Trophoblast cell (in vitro differentiated cells and primary cell): ENCODE data around the gene PRRX2.

Experiments used
- DNase-seq, 2 donors: peaks; one replicate each; pipeline ENCODE4 v3.0.0-alpha.2; 2016
- H2AFZ ChIP-seq: 2 replicates; pipeline ENCODE4 v1.6.1; 2013; ENCODE audit warnings: low read length, moderate library complexity, mild to moderate bottlenecking; ENCODE audit not compliant: insufficient read depth, poor library complexity
- H2AK5ac ChIP-seq: 2 replicates; pipeline ENCODE4 v1.6.1; 2013; ENCODE audit warnings: mild to moderate bottlenecking, low read length
- H2BK120ac ChIP-seq: 2 replicates; pipeline ENCODE4 v1.6.1; 2013; ENCODE audit warnings: low read length, mild to moderate bottlenecking, moderate library complexity; ENCODE audit not compliant: insufficient read depth, poor library complexity
- H2BK12ac ChIP-seq: 2 replicates; pipeline ENCODE4 v1.6.1; 2013; ENCODE audit warnings: mild to moderate bottlenecking, low read length, moderate library complexity
- H2BK5ac ChIP-seq: 2 replicates; pipeline ENCODE4 v1.6.1; 2013; ENCODE audit warnings: low read length, low read depth, moderate library complexity, mild to moderate bottlenecking; ENCODE audit not compliant: poor library complexity
- H3K14ac ChIP-seq: 2 replicates; pipeline ENCODE4 v1.6.1; 2013; ENCODE audit warnings: mild to moderate bottlenecking, low read length
- H3K18ac ChIP-seq: 2 replicates; pipeline ENCODE4 v1.6.1; 2013; ENCODE audit warnings: mild to moderate bottlenecking, low read length
- H3K23ac ChIP-seq: 2 replicates; pipeline ENCODE4 v1.6.1; 2013; ENCODE audit warnings: low read length
- H3K27ac ChIP-seq: 2 replicates; pipeline ENCODE4 v1.5.1; 2013; ENCODE audit warnings: low read depth, mild to moderate bottlenecking, inconsistent platforms, low read length, moderate library complexity
- H3K27me3 ChIP-seq: 2 replicates; pipeline ENCODE4 v1.6.1; 2013; ENCODE audit warnings: inconsistent platforms, mild to moderate bottlenecking, low read length, moderate library complexity; ENCODE audit not compliant: insufficient read depth
- H3K36me3 ChIP-seq, 2 experiments: 1 replicate in 1 of 2; 2 replicates in 1 of 2; pipeline ENCODE4 v1.6.1; 2013; ENCODE audit warnings: low read length in 2 of 2, mild to moderate bottlenecking in 2 of 2, moderate library complexity in 1 of 2; ENCODE audit not compliant: insufficient read depth in 2 of 2, control insufficient read depth in 1 of 2
- H3K4ac ChIP-seq: 2 replicates; pipeline ENCODE4 v1.6.1; 2013; ENCODE audit warnings: low read depth, mild to moderate bottlenecking, low read length, moderate library complexity
- H3K4me1 ChIP-seq, 2 experiments: 1 replicate in 1 of 2; 2 replicates in 1 of 2; pipeline ENCODE4 v1.6.1; 2013; ENCODE audit warnings: low read length in 2 of 2, mild to moderate bottlenecking in 2 of 2, moderate library complexity in 1 of 2; ENCODE audit not compliant: insufficient read depth in 2 of 2, control insufficient read depth in 1 of 2
- H3K4me2 ChIP-seq: 2 replicates; pipeline ENCODE4 v1.6.1; 2013; ENCODE audit warnings: inconsistent platforms, mild to moderate bottlenecking, low read length, moderate library complexity
- H3K4me3 ChIP-seq: 2 replicates; pipeline ENCODE4 v1.5.1; 2013; ENCODE audit warnings: mild to moderate bottlenecking, low read depth, low read length, inconsistent platforms
- H3K79me1 ChIP-seq: one replicate; pipeline ENCODE4 v1.6.1; 2013; ENCODE audit warnings: low read length
- H3K79me2 ChIP-seq: 2 replicates; pipeline ENCODE4 v1.6.1; 2013; ENCODE audit warnings: low read length, mild to moderate bottlenecking; ENCODE audit not compliant: control insufficient read depth, insufficient read depth, poor library complexity
- H3K9ac ChIP-seq: 2 replicates; pipeline ENCODE4 v1.6.1; 2013; ENCODE audit warnings: mild to moderate bottlenecking, low read length
- H3K9me3 ChIP-seq: 2 replicates; pipeline ENCODE4 v1.6.1; 2013; ENCODE audit warnings: low read depth, mild to moderate bottlenecking, control low read depth, inconsistent platforms, low read length; ENCODE audit not compliant: insufficient read depth
- H4K12ac ChIP-seq: 2 replicates; pipeline ENCODE4 v1.6.1; 2013; ENCODE audit warnings: low read depth, mild to moderate bottlenecking, low read length, moderate library complexity
- H4K8ac ChIP-seq: 2 replicates; pipeline ENCODE4 v1.6.1; 2013; ENCODE audit warnings: low read depth, mild to moderate bottlenecking, low read length, moderate library complexity
- H4K91ac ChIP-seq: one replicate; pipeline ENCODE4 v1.6.1; 2013; ENCODE audit warnings: low read depth, mild to moderate bottlenecking, low read length, moderate library complexity
- whole genome bisulfite sequencing: extraction: QIAGEN DNeasy Blood & Tissue Kit; methylation state at CpG from one replicate; pipeline ENCODE4 v1.1.7; 2013; ENCODE audit warnings: missing lambda C conversion rate; ENCODE audit not compliant: insufficient read length, insufficient coverage; ENCODE audit errors: extremely low coverage; 5-methylcytosine and 5-hydroxymethylcytosine counted together

Gene PRRX2

DNA sequence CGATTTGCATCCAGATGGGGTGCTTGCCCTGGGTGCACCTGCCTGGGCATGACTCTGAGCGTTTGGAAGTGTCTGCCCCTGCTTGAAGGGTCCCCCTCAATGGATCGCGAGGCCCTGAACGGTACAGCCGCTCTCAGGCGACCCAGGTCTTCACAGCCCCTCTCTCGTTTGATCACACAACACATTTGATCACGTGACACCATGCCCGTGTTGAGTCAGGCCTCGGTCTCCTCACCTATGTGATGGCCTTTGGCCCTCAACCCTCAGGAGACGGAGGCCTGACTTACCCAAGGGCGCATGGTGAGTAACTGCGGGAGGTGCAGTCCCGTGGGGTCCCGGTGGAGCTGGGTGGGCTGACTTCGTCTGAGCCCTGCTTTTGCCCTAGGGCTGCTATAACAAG lies 20.5 kb upstream of the PRRX2 start:
- Histone ChIP-seq H3K27ac (no peak overlapping the region), H2BK120ac (no peak overlapping the region), H3K4me1 (peaks cover 8 to 16% of the 10 kb centered on the region in 2 experiments), H3K79me1 (peaks cover 6% of the 10 kb centered on the region), H2BK5ac (no peak overlapping the region), H4K12ac (no peak overlapping the region), H3K4me2 (no peak overlapping the region), H3K9ac (no peak overlapping the region), H2AK5ac (no peak overlapping the region), H4K91ac (no peak overlapping the region), H3K4me3 (no peak overlapping the region), H3K23ac (no peak overlapping the region), H3K79me2 (peaks cover 10% of the 10 kb centered on the region), H3K9me3 (no peaks in the 10 kb centered on the region), H2BK12ac (no peak overlapping the region), H3K18ac (no peak overlapping the region), H3K4ac (no peak overlapping the region), H3K27me3 (no peaks in the 10 kb centered on the region), H2AFZ (no peak overlapping the region), H4K8ac (no peak overlapping the region), H3K36me3 (peaks cover 3 to 4% of the 10 kb centered on the region in 2 experiments), H3K14ac (no peak overlapping the region)
- DNase-seq = no peak
- WGBS = no CpG with 5 or more reads among the region's 17 CpGs

DNA sequence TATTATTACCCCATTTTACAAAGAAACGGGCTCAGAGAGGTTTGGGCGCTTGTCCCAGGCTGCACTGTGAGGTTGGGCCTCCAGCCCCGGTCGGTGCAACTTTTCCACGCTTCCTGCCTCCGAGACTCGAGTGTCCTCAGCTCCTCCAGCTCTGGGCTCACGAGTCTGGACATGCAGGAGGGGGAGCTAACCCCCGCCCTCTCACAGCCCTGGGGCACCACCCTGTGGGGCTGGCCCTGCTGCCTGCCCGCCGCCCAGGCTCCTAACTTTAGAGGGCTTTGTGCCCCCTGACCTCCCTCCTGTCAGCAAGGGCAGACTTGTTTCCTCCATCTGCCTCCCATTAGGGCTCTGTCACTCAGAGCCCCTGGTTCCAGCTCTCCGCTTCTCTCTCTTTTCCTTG lies 19.2 kb upstream of the PRRX2 start:
- Histone ChIP-seq H2BK12ac (no peak overlapping the region), H2AK5ac (no peak overlapping the region), H3K27me3 (no peaks in the 10 kb centered on the region), H3K23ac (no peak overlapping the region), H3K18ac (no peak overlapping the region), H3K4me3 (no peak overlapping the region), H3K9me3 (no peaks in the 10 kb centered on the region), H4K8ac (no peak overlapping the region), H3K27ac (no peak overlapping the region), H2BK120ac (no peak overlapping the region), H3K14ac (no peak overlapping the region), H3K4me1 (peaks cover 3 to 8% of the 10 kb centered on the region in 2 experiments), H3K4ac (no peak overlapping the region), H3K9ac (no peak overlapping the region), H3K79me1 (peaks cover 6% of the 10 kb centered on the region), H4K12ac (no peak overlapping the region), H4K91ac (no peak overlapping the region), H3K79me2 (peaks cover 7% of the 10 kb centered on the region), H3K36me3 (no peaks in the 10 kb centered on the region), H2BK5ac (no peak overlapping the region), H2AFZ (no peak overlapping the region), H3K4me2 (no peak overlapping the region)
- no peak for DNase-seq
- WGBS = no CpG with 5 or more reads among the region's 12 CpGs

DNA sequence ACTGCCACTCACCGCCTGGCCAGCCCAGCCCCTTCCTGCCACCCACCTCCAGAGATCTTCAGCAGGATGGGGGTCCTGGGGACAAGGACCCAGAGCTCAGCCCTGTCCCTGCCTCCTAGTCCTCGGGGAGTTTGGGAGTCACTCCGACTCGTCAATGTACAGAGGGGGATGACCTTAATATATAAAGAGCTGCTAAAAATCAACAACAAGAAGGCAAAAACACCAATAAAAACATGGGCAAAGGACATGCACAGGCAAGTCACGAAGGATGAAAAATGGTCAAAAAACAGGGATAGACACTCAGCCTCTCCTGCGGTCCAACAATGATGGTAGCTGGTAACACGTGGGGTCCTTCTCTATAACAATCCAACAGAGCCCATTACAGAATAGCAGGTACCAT lies 18.8 kb upstream of the PRRX2 start:
- H3K4me2 ChIP-seq = no peak overlapping the region
- H3K4me3 ChIP-seq = no peak overlapping the region
- no peak overlapping the region for H2BK120ac ChIP-seq
- no peaks in the 10 kb centered on the region for H3K9me3 ChIP-seq
- H2BK12ac ChIP-seq = no peak overlapping the region
- H4K91ac ChIP-seq = no peak overlapping the region
- H3K4ac ChIP-seq = no peak overlapping the region
- H4K8ac ChIP-seq = no peak overlapping the region
- H3K23ac ChIP-seq = no peak overlapping the region
- WGBS = no CpG with 5 or more reads among the region's 7 CpGs
- H3K9ac ChIP-seq = no peak overlapping the region
- H2AFZ ChIP-seq = no peak overlapping the region
- DNase-seq = no peak
- H4K12ac ChIP-seq = no peak overlapping the region
- H3K27me3 ChIP-seq = no peaks in the 10 kb centered on the region
- H2AK5ac ChIP-seq = no peak overlapping the region
- H3K14ac ChIP-seq = no peak overlapping the region
- peaks cover 2% of the 10 kb centered on the region for H3K79me2 ChIP-seq
- H3K36me3 ChIP-seq = no peaks in the 10 kb centered on the region
- H3K18ac ChIP-seq = no peak overlapping the region
- H3K27ac ChIP-seq = no peak overlapping the region
- H3K79me1 ChIP-seq = peaks cover 4% of the 10 kb centered on the region
- H3K4me1 ChIP-seq = peaks cover 0 to 6% of the 10 kb centered on the region in 2 experiments
- no peak overlapping the region for H2BK5ac ChIP-seq

DNA sequence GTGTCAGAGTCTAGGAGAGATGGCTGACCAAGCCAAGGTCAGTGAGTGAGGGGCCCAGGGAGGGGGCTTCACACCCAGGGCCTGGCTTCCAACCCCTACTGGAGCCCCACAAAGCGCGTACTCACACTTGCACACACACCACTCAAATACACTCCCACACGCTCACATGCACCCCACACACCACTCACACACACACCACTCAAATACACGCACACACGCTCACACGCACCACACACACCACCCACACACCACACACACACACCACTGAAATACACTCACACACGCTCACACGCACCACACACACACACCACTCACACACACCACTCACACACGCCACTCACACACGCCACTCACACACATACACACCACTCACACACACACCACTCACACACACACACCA lies 17.8 kb upstream of the PRRX2 start:
- no peak overlapping the region for H2AK5ac ChIP-seq
- H3K27me3 ChIP-seq = no peaks in the 10 kb centered on the region
- 100% methylated on average over 6 of the region's 10 CpGs for WGBS

More for the DNA sequence above, 17.8 kb upstream of the PRRX2 start:
- Histone ChIP-seq H3K27ac (no peak overlapping the region), H2BK120ac (no peak overlapping the region), H3K9me3 (no peaks in the 10 kb centered on the region), H3K14ac (no peak overlapping the region), H3K9ac (no peak overlapping the region), H3K4ac (no peak overlapping the region), H4K12ac (no peak overlapping the region), H3K4me2 (no peak overlapping the region), H3K23ac (no peak overlapping the region), H3K36me3 (no peaks in the 10 kb centered on the region), H4K8ac (no peak overlapping the region), H2AFZ (no peak overlapping the region), H3K18ac (no peak overlapping the region), H3K79me2 (no peaks in the 10 kb centered on the region), H4K91ac (no peak overlapping the region), H3K79me1 (peaks cover 2% of the 10 kb centered on the region), H3K4me1 (peaks cover 0 to 6% of the 10 kb centered on the region in 2 experiments), H3K4me3 (peak overlapping the region; percentile 43), H2BK12ac (no peak overlapping the region), H2BK5ac (no peak overlapping the region)
- DNase-seq = no peak
